B cell (primary cell): ENCODE results near the gene ZEB2. TPM values are rescaled to one million over a fixed set of nuclear protein-coding genes. Genes with fewer than 3 reads are reported as not detected.
A peak's percentile ranks its signal among the peaks of the same experiment; 100 is the strongest.

Experiments
- ATAC-seq: fragments of 200-7000 bp; cut with Tn5 transposase; one replicate; pipeline ENCODE4 v1.10.0; 2021; ENCODE audit warnings: low read depth, mild to moderate bottlenecking, moderate number of reproducible peaks, moderate library complexity
- CTCF ChIA-PET: fragments of 350-600 bp; sonication (Branson Sonifier 250); formaldehyde crosslinking; loops from one replicate; lab custom pipeline; 2021; ENCODE audit warnings: antibody characterized with exemption, inconsistent platforms; lab: Charles Lee
- POLR2A ChIA-PET: fragments of 350-600 bp; sonication (Branson Sonifier 250); formaldehyde crosslinking; loops from one replicate; lab custom pipeline; 2021; ENCODE audit warnings: antibody characterized with exemption; lab: Charles Lee
- DNase-seq: peaks from one replicate; pipeline ENCODE4 v3.0.0; 2013
- H2AFZ ChIP-seq: 2 replicates; pipeline ENCODE4 v1.6.1; 2012; ENCODE audit warnings: mild to moderate bottlenecking, low read depth, low read length; ENCODE audit not compliant: insufficient read depth, poor library complexity, severe bottlenecking
- H3K27ac ChIP-seq, 2 donors: 1 replicate in 1 of 2; 2 replicates in 1 of 2; pipeline ENCODE4 v1.5.1; 2012 to 2013; ENCODE audit warnings: low read length in 2 of 2, mild to moderate bottlenecking in 2 of 2, moderate library complexity in 1 of 2
- H3K27me3 ChIP-seq, 4 experiments: fragments of 200-600 bp in 1 of 4; sonication (generic) in 1 of 4; replicated peaks in 1 of 4; 1 replicate in 2 of 4; 2 replicates in 2 of 4; pipeline versions ENCODE4 v1.6.1 to v1.7.0; 2013 to 2016; ENCODE audit warnings: low read length in 3 of 4, mild to moderate bottlenecking in 2 of 4, mixed read lengths in 1 of 4, moderate library complexity in 1 of 4; ENCODE audit not compliant: insufficient read depth in 4 of 4, control insufficient read depth in 3 of 4; ENCODE audit errors: control extremely low read depth in 1 of 4
- H3K36me3 ChIP-seq, 2 experiments: replicated peaks in 1 of 2; 1 replicate in 1 of 2; 2 replicates in 1 of 2; pipeline versions ENCODE4 v1.6.1 to v1.7.1; 2013; ENCODE audit warnings: low read length in 1 of 2; ENCODE audit not compliant: insufficient read depth in 2 of 2, control insufficient read depth in 1 of 2; ENCODE audit errors: control extremely low read depth in 1 of 2, extremely low read depth in 1 of 2
- H3K4me1 ChIP-seq, 2 donors: fragments of 200-600 bp in 1 of 2; sonication (generic) in 1 of 2; 1 replicate in 1 of 2; 2 replicates in 1 of 2; pipeline versions ENCODE4 v1.5.1 to v1.6.1; 2013 to 2017; ENCODE audit warnings: low read length in 2 of 2; ENCODE audit not compliant: control insufficient read depth in 2 of 2, insufficient read depth in 2 of 2
- H3K4me2 ChIP-seq: replicated peaks from 2 replicates; pipeline ENCODE3; 2012; ENCODE audit warnings: mild to moderate bottlenecking, low read depth, low read length; ENCODE audit not compliant: poor library complexity, severe bottlenecking
- H3K4me3 ChIP-seq, 5 experiments: fragments of 200-600 bp in 1 of 5; sonication (generic) in 1 of 5; 1 replicate in 3 of 5; 2 replicates in 2 of 5; pipeline versions ENCODE4 v1.5.1 to v1.7.0; 2011 to 2016; ENCODE audit warnings: low read length in 4 of 5, mild to moderate bottlenecking in 4 of 5, low read depth in 2 of 5, control low read depth in 1 of 5, moderate library complexity in 1 of 5; ENCODE audit not compliant: insufficient read depth in 1 of 5; ENCODE audit errors: control extremely low read depth in 1 of 5, extremely low read depth in 1 of 5
- H3K79me2 ChIP-seq: fragments of 200-600 bp; sonication (generic); one replicate; pipeline ENCODE4 v1.6.0; 2016; ENCODE audit warnings: low read length; ENCODE audit not compliant: control insufficient read depth, insufficient read depth
- H3K9ac ChIP-seq: fragments of 200-600 bp; sonication (generic); 2 replicates; pipeline ENCODE4 v1.6.1; 2017; ENCODE audit warnings: mild to moderate bottlenecking, low read length, moderate library complexity
- H3K9me3 ChIP-seq, 3 donors: one replicate each; pipeline versions ENCODE4 v1.6.1 to v1.7.1; 2013; ENCODE audit warnings: low read length in 2 of 3; ENCODE audit not compliant: control insufficient read depth in 2 of 3, insufficient read depth in 1 of 3; ENCODE audit errors: control extremely low read depth in 1 of 3
- H4K20me1 ChIP-seq: 2 replicates; pipeline ENCODE4 v1.6.0; 2012; ENCODE audit warnings: mild to moderate bottlenecking, low read length; ENCODE audit not compliant: insufficient read depth, control insufficient read depth, poor library complexity, severe bottlenecking
- H3K27ac Mint-ChIP-seq: one replicate; pipeline ENCODE4 v1.8.0; 2021; ENCODE audit warnings: mixed read lengths
- H3K27me3 Mint-ChIP-seq: one replicate; pipeline ENCODE4 v1.8.0; 2021; ENCODE audit warnings: mixed read lengths
- H3K4me1 Mint-ChIP-seq: one replicate; pipeline ENCODE4 v1.8.0; 2021; ENCODE audit warnings: mixed read lengths
- H3K4me3 Mint-ChIP-seq: one replicate; pipeline ENCODE4 v1.8.0; 2021; ENCODE audit warnings: mixed read lengths
- H3K9me3 Mint-ChIP-seq: one replicate; pipeline ENCODE4 v1.8.0; 2022; ENCODE audit warnings: mixed read lengths; ENCODE audit not compliant: insufficient read depth
- CTCF ChIP-seq: fragments of 200-600 bp; IDR thresholded peaks from one replicate; pipeline ENCODE4 v1.8.0; 2022; ENCODE audit warnings: antibody characterized with exemption, mild to moderate bottlenecking
- EZH2 ChIP-seq: IDR thresholded peaks from 2 replicates; pipeline ENCODE4 v1.6.1; 2012; ENCODE audit warnings: borderline replicate concordance, low read depth, mild to moderate bottlenecking, moderate library complexity, low read length; ENCODE audit not compliant: insufficient read depth, poor library complexity, severe bottlenecking
- WGBS: methylation state at CpG from one replicate; pipeline ENCODE4 v1.1.5; 2013; ENCODE audit warnings: missing lambda C conversion rate; ENCODE audit not compliant: insufficient coverage; 5-methylcytosine and 5-hydroxymethylcytosine counted together
- intact Hi-C: fragments of 100-400 bp; cut with micrococcal nuclease; formaldehyde crosslinking; loops from one replicate; pipeline ENCODE4 v1.10.0; 2022
- polyA plus RNA-seq: library from polyadenylated mRNA; depleted of rRNA; stranded (reverse); fragments of >200 nt; gene quantifications from 2 replicates; pipeline ENCODE4 v1.2.3, GENCODE V29; 2012
- total RNA-seq, 2 donors: library from RNA; stranded (reverse); fragments of 120-200 nt in 1 of 2; gene quantifications; 1 replicate in 1 of 2; 2 replicates in 1 of 2; pipeline versions ENCODE4 v1.2.3 to v1.2.4, GENCODE V29; 2013 to 2022

Gene ZEB2
- total and polyA plus RNA-seq, 2 donors (not counting 1 experiment from before 2014, with no cell fraction given), result 56.3 to 217 TPM

- H3K27me3 ChIP-seq, result peaks cover 0 to 18% (median 7%) of the 10 kb centered on the region in 4 experiments
- peaks cover 0 to 4% (median 0%) of the 10 kb centered on the region in 3 donors for H3K9me3 ChIP-seq
- no peaks in the 10 kb centered on the region for H3K27me3 Mint-ChIP-seq
- peak overlapping the region; percentile 65 for H2AFZ ChIP-seq
- H3K79me2 ChIP-seq, result peaks cover 22% of the 10 kb centered on the region
- 0% methylated on average over 2 of the region's 15 CpGs for WGBS
- CTCF ChIA-PET, result interaction anchor here (0.6 to 0.7 kb wide), 2 partner anchors 19 to 66 kb away, joined by 3 to 6 read pairs; no protein-coding TSS in a partner anchor
- no peak for TF ChIP-seq CTCF
- TF ChIP-seq EZH2, result no peak
- H3K4me1 ChIP-seq, result peaks cover 16 to 36% of the 10 kb centered on the region in 2 donors
- peak overlapping the region; percentile 80 for H3K27ac Mint-ChIP-seq
- DNase-seq, result no peak
- peaks cover 29% of the 10 kb centered on the region for H3K4me1 Mint-ChIP-seq
- peak overlapping the region; percentile 41 to 82 (median 58) for H3K4me3 ChIP-seq
- no peaks in the 10 kb centered on the region for H3K36me3 ChIP-seq
- peak overlapping the region; percentile 88 for H3K4me3 Mint-ChIP-seq
- H3K4me2 ChIP-seq, result peak overlapping the region; percentile 90
- peaks cover 2% of the 10 kb centered on the region for H4K20me1 ChIP-seq
- peak overlapping the region; percentile 54 for H3K9ac ChIP-seq
- ATAC-seq, result no peak
- POLR2A ChIA-PET, result interaction anchor here (0.6 to 1.2 kb wide), 2 partner anchors 69 to 73 kb away, joined by 5 to 6 read pairs; no protein-coding TSS in a partner anchor
- H3K9me3 Mint-ChIP-seq, result no peaks in the 10 kb centered on the region
- intact Hi-C loops, result loop anchor here (5.0 kb wide), 3 partner anchors 39 to 1229 kb away; no protein-coding TSS in a partner anchor
- H3K27ac ChIP-seq, result no peak overlapping the region
Measured at GRCh38 chr2:144523596-144524117, 3.7 kb upstream of the ZEB2 start.
